Stimulated activated CD4-positive, alpha-beta T cell treated with anti-CD3 and anti-CD28 coated beads, Interleukin-4, amount 100 ng/mL, for 48 hours (primary cell): ENCODE results near the gene MRPL21.
"Not testable (repeated sequence)": the region's sequence is repeated elsewhere in the genome, so short reads cannot be mapped to it uniquely, and the experiment has no call there.

Source experiments
- DNase-seq, 2 donors: peaks; one replicate each; pipeline ENCODE4 v3.0.0-alpha.2; 2020; ENCODE audit warnings: low read depth in 2 of 2

MRPL21 gene

DNA sequence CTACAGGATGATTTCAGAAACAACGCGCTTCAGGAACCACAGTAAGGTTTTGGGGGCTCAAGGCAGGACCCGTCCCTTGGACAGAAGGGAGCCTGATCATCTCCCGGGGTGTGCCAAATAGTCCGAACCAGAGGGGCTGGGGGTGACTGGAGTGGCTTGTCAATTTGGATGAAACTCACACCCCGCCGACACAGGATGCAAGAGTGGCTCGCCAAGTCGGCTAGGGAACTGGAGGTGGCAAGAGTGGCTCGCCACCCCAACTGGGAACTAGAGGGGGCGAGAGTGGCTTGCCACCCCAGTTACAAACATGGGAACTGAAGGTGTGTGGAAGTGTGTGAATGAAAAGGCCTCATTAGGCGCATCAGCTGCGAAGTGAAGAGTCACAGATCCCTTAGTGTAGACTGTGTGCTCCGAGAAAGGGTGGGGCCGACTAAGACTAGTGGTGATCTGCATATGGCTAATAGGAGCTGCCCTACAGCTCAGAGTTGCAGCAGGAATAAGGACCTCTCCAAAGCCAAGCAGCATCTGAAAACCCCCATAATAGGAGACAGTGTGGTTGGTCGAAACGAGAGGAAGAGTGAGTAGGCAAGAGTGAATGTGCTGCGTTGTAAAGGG is 35.3 kb downstream of the MRPL21 start:
- no peak for DNase-seq

DNA sequence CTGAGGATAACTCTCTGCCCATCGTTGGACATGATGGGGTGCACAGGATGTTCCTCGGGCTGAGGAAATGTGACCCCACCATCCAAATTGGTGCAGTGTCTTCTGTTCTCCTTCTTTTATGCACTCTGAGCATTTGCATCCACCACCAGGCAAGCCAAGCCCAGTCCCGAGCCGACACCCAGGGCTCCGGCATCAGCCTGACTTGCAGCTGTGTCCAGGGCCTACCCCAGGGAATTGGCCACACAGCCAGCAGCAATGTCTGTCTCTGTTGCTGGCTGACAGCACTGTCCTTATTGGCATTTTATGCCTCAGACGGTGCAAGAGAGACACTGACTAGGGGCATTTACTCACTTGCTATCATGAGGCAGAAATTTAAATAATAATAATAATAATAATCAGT is 36.6 kb downstream of the MRPL21 start:
- DNase-seq: no peak

GRCh38 chr11:68865241-68865640 is 38.4 kb downstream of the MRPL21 start:
- no peak for DNase-seq

DNA sequence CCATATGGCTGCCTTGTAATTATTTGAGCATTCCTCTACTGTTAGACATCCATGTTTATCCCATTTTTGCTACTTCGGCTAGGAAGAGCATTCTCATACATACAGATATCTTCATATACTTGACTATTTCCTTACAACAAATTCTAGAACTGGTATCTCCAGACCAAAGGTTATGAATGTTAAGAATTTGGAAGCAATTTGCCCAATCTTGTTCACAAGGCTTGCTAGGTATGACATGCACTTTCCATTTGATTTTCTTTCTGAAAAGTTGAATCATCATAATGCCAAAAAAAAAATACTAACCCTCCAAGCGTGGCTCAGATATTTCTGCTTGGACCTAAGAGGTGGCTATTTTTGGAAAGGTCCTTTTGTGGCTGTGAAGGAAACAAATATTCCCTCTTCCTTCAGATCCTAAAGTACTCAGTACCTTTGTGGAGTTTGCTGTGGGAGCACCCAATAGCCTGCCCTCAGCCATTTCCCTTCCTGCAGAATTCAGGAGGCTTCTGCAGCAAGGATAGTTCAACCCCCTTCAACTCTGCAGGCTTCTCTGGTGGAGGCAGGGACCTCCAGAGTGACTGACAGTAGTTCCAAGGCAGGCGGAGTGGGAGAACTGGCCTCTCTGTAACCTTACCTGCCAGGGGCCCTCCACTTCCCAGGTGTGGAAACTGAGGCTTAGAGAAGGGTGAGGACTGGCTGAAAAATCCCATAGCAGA is 39.9 kb downstream of the MRPL21 start:
- DNase-seq: no peak

DNA sequence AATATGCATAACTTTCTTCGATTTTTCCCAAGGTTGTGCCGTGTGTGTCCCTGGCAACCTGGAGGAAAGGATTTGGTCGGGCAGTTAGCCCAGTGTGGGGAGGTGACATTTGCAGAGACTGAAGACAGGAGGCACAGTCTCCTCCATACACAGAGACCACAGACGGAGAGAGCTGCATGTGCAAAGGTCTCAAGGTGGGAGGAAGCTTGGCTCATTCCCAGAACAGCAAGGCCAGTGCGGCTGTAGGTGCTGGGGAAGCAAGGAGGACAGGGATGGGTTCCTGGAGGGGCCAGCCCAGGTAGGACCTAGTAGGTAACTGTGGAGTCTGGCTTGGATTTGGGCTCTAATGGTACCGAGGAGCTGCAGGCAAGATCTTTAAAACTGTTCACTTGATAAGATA is 41.2 kb downstream of the MRPL21 start:
- no peak for DNase-seq

DNA sequence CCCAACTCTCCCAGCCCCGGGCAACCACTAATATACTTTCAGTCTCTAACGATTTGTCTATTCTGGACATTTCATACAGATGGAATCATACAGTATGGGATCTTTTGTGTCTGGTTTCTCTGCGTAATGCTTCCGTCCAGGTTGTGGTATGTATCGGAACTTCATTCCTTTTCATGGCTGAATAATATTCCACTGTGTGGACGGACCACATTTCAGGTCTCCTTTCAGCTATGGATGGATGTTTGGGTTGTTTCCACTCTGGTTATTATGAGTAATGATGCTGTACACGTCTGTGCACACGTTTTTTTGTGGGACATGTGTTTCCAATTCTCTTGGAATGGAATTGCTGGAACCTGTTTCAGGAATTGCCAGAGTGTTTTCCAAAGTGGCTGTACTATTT is 44.5 kb downstream of the MRPL21 start:
- DNase-seq: no peak

GRCh38 chr11:68857037-68857586 is 46.5 kb downstream of the MRPL21 start:
- no peak for DNase-seq

DNA sequence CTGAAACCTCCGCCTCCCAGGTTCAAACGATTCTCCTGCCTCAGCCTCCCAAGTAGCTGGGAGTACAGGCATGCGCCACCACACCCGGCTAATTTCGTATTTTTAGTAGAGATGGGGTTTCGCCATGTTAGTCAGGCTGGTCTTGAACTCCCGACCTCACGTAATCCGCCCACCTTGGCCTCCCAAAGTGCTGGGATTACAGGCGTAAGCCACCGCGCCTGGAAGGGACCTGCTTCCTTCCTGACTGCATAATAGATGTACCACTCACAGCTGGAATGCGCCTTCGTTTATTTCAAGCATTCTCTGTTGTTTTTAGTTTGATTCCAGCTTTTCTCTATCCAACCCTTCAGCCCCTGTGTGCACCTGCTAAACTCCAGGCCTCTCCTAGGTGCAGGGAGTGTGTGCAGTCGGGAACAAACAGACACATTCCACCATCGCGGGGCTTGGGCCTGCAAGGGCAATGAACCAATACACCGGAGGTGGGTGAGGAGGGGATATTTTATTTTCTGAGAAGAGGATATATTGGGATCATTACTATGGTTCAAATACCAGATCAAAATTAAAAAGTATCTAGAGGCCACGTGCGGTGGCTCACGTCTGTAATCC is 47.1 kb downstream of the MRPL21 start:
- not testable (repeated sequence) for DNase-seq

GRCh38 chr11:68855205-68855981 is 48.2 kb downstream of the MRPL21 start:
- DNase-seq: peak in 1 of 2 donors; percentile 6

DNA sequence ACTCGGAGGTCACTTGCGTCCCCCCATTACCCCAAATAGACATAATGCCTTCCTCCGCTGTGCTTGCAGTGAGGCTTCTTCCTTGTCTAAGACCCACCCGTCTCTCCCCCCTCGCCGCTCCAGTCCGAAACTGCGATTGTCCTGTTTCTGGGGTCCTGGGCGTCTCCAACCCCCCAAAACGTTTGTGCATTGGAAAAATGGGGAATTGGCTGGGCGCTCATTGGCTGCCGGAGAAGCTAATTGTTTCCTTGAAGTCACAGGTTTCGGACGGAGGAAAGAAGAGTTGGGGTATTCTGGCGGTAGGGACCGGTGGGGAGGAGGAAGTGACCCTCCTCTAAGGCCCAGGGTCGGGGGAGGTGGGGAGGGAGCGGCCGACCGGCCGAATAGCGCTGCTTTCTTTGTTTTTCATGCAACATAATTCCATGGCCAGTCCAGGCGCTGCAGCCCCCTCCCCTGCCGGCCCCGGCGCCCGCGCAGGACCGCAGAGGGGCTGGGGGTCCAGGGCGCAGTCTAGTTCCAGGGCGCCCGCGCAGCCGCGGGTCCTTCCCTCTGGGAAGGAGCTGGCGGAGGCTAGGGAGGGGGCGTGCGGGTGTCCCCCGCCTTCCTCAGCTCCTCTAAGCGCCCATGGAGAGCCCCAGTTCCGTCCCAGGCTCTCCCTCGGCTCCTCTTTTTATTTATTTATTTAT is 49.2 kb downstream of the MRPL21 start:
- DNase-seq: no peak

GRCh38 chr11:68852628-68853027 is 51.0 kb downstream of the MRPL21 start:
- no peak for DNase-seq

DNA sequence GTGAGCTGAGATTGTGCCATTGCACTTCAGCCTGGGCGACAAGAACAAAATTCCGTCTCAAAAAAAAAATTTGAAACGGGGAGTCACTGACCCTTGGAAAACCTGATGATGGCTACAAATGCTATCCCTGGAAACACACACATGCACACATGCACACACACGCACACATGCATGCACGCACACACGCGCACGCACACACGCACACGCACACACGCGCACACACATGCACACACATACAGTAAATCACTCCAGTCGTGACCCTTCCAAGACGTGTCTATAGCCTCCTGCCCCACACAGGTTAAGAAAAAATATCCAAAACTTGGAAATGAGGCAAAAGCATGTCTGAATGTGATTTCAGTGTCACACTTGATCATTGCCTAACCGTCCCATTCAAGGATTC is 55.2 kb downstream of the MRPL21 start:
- no peak for DNase-seq

- DNase-seq: no peak
Observed at GRCh38 chr11:68847395-68847794, 56.2 kb downstream of the MRPL21 start.

DNA sequence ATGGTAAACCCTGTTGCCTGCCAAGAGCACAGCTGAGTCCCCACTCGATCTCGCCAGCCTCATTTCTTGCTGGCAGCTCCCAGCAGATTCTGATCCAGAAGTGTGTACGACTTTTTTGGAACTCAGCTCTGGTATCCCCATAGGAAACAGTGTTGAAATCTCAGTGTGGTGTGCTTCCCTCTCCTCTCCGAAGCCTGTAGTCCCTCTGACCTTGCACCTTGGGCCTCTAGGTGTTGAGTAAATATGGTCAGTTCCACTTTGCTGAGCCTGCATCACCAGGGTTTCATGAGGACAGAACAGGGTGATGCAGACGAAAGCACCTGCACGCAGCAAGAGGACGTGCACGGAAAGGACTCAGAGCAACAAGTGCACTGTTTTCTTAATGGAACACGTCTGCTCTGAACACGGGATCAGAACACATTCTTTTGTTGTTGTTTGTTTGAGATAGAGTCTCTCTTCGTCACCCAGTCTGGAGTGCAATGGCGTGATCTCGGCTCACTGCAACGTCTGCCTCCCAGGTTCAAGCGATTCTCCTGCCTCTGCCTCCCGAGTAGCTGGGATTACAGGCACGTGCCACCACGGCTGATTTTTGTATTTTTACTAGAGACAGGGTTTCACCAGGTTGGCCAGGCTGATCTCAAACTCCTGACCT is 58.2 kb downstream of the MRPL21 start:
- DNase-seq: no peak

DNA sequence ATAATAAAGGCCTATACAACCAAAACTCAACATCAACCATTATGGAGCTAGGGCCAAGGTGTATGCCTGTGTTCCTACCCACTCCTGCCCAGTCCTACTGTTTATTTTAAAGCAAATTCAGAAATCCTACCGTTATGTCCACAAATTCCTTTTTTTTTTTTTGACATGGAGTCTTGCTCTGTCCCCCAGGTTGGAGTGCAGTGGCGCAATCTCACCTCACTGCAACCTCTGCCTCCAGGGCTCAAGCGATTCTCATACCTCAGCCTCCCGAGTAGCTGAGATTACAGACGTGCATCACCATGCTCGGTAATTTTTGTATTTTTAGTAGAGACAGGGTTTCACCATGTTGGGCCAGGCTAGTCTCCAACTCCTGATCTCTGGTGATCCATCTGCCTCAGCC is 58.8 kb downstream of the MRPL21 start:
- DNase-seq: no peak

GRCh38 chr11:68844376-68844775 is 59.3 kb downstream of the MRPL21 start:
- DNase-seq: no peak

DNA sequence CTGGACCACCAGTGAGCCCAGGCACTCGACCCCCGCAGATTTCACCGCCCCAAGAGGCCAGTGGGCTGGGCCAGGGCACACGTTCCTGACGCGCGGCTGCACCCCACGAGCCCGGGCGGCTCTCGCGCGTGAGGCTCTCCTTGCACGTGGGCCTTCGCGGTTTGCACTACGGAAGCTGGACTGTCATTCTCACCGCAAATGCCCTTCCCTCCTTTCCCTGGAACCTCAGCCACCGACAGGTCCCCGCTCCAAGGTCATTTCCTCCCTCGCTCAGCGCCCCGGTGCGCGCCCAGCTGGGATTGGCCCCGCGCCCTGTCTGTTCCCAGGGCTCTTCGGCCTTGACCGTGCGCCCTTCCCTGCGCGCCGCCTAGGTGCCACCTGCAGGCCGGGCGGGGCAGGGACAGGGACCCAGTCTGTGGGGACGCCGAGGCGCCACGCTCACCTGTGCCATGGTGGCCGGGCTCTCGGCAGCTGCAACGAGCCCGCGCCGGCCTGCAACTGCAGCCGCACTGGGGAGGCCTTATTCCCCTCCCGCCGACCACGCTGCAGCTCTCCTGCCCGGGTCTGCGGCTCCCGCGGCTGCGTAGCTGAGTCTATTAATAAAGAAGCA is 59.8 kb downstream of the MRPL21 start:
- peak; percentile 64 to 73 for DNase-seq

DNA sequence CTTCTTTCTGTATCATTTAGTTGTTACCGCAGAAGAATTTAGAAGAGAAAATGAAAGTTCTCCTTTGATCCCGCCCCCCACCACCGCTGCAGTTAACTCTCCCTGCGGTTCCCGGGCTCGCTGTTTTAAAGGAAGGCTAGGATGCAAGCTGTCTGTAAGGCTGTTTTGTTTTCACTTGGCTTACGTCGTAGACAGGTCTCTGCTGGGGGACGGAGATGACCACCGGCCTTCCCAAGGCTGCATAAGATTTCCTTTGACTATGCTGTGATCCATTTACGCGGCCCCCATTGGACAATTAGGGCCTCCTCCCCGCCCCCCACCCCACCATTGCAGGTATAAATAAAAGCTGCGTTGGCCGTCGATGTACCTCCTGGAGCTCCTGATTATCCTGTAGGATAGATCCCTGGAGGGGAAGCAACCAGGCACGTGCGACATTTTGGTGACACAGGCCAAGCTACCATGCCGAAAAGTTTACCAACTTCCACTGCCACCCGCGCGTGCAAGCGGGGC is 60.5 kb downstream of the MRPL21 start:
- no peak for DNase-seq

- no peak for DNase-seq
Observed at GRCh38 chr11:68842427-68843051, 61.1 kb downstream of the MRPL21 start.
